B cell (primary cell): ENCODE data around the gene SEC24D. TPM values are rescaled to one million over a fixed set of nuclear protein-coding genes. Genes with fewer than 3 reads are reported as not detected.

Source experiments
- ATAC-seq: fragments of 200-7000 bp; cut with Tn5 transposase; one replicate; pipeline ENCODE4 v1.10.0; 2021; ENCODE audit warnings: low read depth, mild to moderate bottlenecking, moderate number of reproducible peaks, moderate library complexity
- CTCF ChIA-PET: fragments of 350-600 bp; sonication (Branson Sonifier 250); formaldehyde crosslinking; loops from one replicate; lab custom pipeline; 2021; ENCODE audit warnings: antibody characterized with exemption, inconsistent platforms; lab: Charles Lee
- POLR2A ChIA-PET: fragments of 350-600 bp; sonication (Branson Sonifier 250); formaldehyde crosslinking; loops from one replicate; lab custom pipeline; 2021; ENCODE audit warnings: antibody characterized with exemption; lab: Charles Lee
- DNase-seq: peaks from one replicate; pipeline ENCODE4 v3.0.0; 2013
- H2AFZ ChIP-seq: 2 replicates; pipeline ENCODE4 v1.6.1; 2012; ENCODE audit warnings: mild to moderate bottlenecking, low read depth, low read length; ENCODE audit not compliant: insufficient read depth, poor library complexity, severe bottlenecking
- H3K27ac ChIP-seq, 2 donors: 1 replicate in 1 of 2; 2 replicates in 1 of 2; pipeline ENCODE4 v1.5.1; 2012 to 2013; ENCODE audit warnings: low read length in 2 of 2, mild to moderate bottlenecking in 2 of 2, moderate library complexity in 1 of 2
- H3K27me3 ChIP-seq, 4 experiments: fragments of 200-600 bp in 1 of 4; sonication (generic) in 1 of 4; replicated peaks in 1 of 4; 1 replicate in 2 of 4; 2 replicates in 2 of 4; pipeline versions ENCODE4 v1.6.1 to v1.7.0; 2013 to 2016; ENCODE audit warnings: low read length in 3 of 4, mild to moderate bottlenecking in 2 of 4, mixed read lengths in 1 of 4, moderate library complexity in 1 of 4; ENCODE audit not compliant: insufficient read depth in 4 of 4, control insufficient read depth in 3 of 4; ENCODE audit errors: control extremely low read depth in 1 of 4
- H3K36me3 ChIP-seq, 2 experiments: replicated peaks in 1 of 2; 1 replicate in 1 of 2; 2 replicates in 1 of 2; pipeline versions ENCODE4 v1.6.1 to v1.7.1; 2013; ENCODE audit warnings: low read length in 1 of 2; ENCODE audit not compliant: insufficient read depth in 2 of 2, control insufficient read depth in 1 of 2; ENCODE audit errors: control extremely low read depth in 1 of 2, extremely low read depth in 1 of 2
- H3K4me1 ChIP-seq, 2 donors: fragments of 200-600 bp in 1 of 2; sonication (generic) in 1 of 2; 1 replicate in 1 of 2; 2 replicates in 1 of 2; pipeline versions ENCODE4 v1.5.1 to v1.6.1; 2013 to 2017; ENCODE audit warnings: low read length in 2 of 2; ENCODE audit not compliant: control insufficient read depth in 2 of 2, insufficient read depth in 2 of 2
- H3K4me2 ChIP-seq: replicated peaks from 2 replicates; pipeline ENCODE3; 2012; ENCODE audit warnings: mild to moderate bottlenecking, low read depth, low read length; ENCODE audit not compliant: poor library complexity, severe bottlenecking
- H3K4me3 ChIP-seq, 5 experiments: fragments of 200-600 bp in 1 of 5; sonication (generic) in 1 of 5; 1 replicate in 3 of 5; 2 replicates in 2 of 5; pipeline versions ENCODE4 v1.5.1 to v1.7.0; 2011 to 2016; ENCODE audit warnings: low read length in 4 of 5, mild to moderate bottlenecking in 4 of 5, low read depth in 2 of 5, control low read depth in 1 of 5, moderate library complexity in 1 of 5; ENCODE audit not compliant: insufficient read depth in 1 of 5; ENCODE audit errors: control extremely low read depth in 1 of 5, extremely low read depth in 1 of 5
- H3K79me2 ChIP-seq: fragments of 200-600 bp; sonication (generic); one replicate; pipeline ENCODE4 v1.6.0; 2016; ENCODE audit warnings: low read length; ENCODE audit not compliant: control insufficient read depth, insufficient read depth
- H3K9ac ChIP-seq: fragments of 200-600 bp; sonication (generic); 2 replicates; pipeline ENCODE4 v1.6.1; 2017; ENCODE audit warnings: mild to moderate bottlenecking, low read length, moderate library complexity
- H3K9me3 ChIP-seq, 3 donors: one replicate each; pipeline versions ENCODE4 v1.6.1 to v1.7.1; 2013; ENCODE audit warnings: low read length in 2 of 3; ENCODE audit not compliant: control insufficient read depth in 2 of 3, insufficient read depth in 1 of 3; ENCODE audit errors: control extremely low read depth in 1 of 3
- H4K20me1 ChIP-seq: 2 replicates; pipeline ENCODE4 v1.6.0; 2012; ENCODE audit warnings: mild to moderate bottlenecking, low read length; ENCODE audit not compliant: insufficient read depth, control insufficient read depth, poor library complexity, severe bottlenecking
- H3K27ac Mint-ChIP-seq: one replicate; pipeline ENCODE4 v1.8.0; 2021; ENCODE audit warnings: mixed read lengths
- H3K27me3 Mint-ChIP-seq: one replicate; pipeline ENCODE4 v1.8.0; 2021; ENCODE audit warnings: mixed read lengths
- H3K4me1 Mint-ChIP-seq: one replicate; pipeline ENCODE4 v1.8.0; 2021; ENCODE audit warnings: mixed read lengths
- H3K4me3 Mint-ChIP-seq: one replicate; pipeline ENCODE4 v1.8.0; 2021; ENCODE audit warnings: mixed read lengths
- H3K9me3 Mint-ChIP-seq: one replicate; pipeline ENCODE4 v1.8.0; 2022; ENCODE audit warnings: mixed read lengths; ENCODE audit not compliant: insufficient read depth
- CTCF ChIP-seq: fragments of 200-600 bp; IDR thresholded peaks from one replicate; pipeline ENCODE4 v1.8.0; 2022; ENCODE audit warnings: antibody characterized with exemption, mild to moderate bottlenecking
- EZH2 ChIP-seq: IDR thresholded peaks from 2 replicates; pipeline ENCODE4 v1.6.1; 2012; ENCODE audit warnings: borderline replicate concordance, low read depth, mild to moderate bottlenecking, moderate library complexity, low read length; ENCODE audit not compliant: insufficient read depth, poor library complexity, severe bottlenecking
- WGBS: methylation state at CpG from one replicate; pipeline ENCODE4 v1.1.5; 2013; ENCODE audit warnings: missing lambda C conversion rate; ENCODE audit not compliant: insufficient coverage; 5-methylcytosine and 5-hydroxymethylcytosine counted together
- intact Hi-C: fragments of 100-400 bp; cut with micrococcal nuclease; formaldehyde crosslinking; loops from one replicate; pipeline ENCODE4 v1.10.0; 2022
- polyA plus RNA-seq: library from polyadenylated mRNA; depleted of rRNA; stranded (reverse); fragments of >200 nt; gene quantifications from 2 replicates; pipeline ENCODE4 v1.2.3, GENCODE V29; 2012
- total RNA-seq, 2 donors: library from RNA; stranded (reverse); fragments of 120-200 nt in 1 of 2; gene quantifications; 1 replicate in 1 of 2; 2 replicates in 1 of 2; pipeline versions ENCODE4 v1.2.3 to v1.2.4, GENCODE V29; 2013 to 2022

The SEC24D gene
- total and polyA plus RNA-seq, 2 donors (not counting 1 experiment from before 2014, with no cell fraction given) = 7.1 to 15.8 TPM

GRCh38 chr4:118758293-118758692 is 77.6 kb downstream of the SEC24D start:
- no peak for TF ChIP-seq CTCF
- no peak for TF ChIP-seq EZH2
- no peak overlapping the region for H3K27ac ChIP-seq
- H3K27me3 ChIP-seq = no peaks in the 10 kb centered on the region
- H3K9ac ChIP-seq = no peak overlapping the region
- Mint-ChIP-seq H3K9me3 (no peaks in the 10 kb centered on the region), H3K27ac (no peak overlapping the region), H3K4me3 (no peak overlapping the region), H3K27me3 (no peaks in the 10 kb centered on the region), H3K4me1 (peaks cover 26% of the 10 kb centered on the region)
- no peaks in the 10 kb centered on the region for H4K20me1 ChIP-seq
- H3K79me2 ChIP-seq = no peaks in the 10 kb centered on the region
- peaks cover 14 to 19% of the 10 kb centered on the region in 2 donors for H3K4me1 ChIP-seq
- no peak overlapping the region for H3K4me3 ChIP-seq
- intact Hi-C loops = no loop called here
- no peak overlapping the region for H2AFZ ChIP-seq
- WGBS = no CpG with 5 or more reads among the region's 5 CpGs
- ATAC-seq (no peak), DNase-seq (no peak)
- ChIA-PET CTCF (interaction anchor here (1.1 kb wide), 1 partner anchor 14 kb away, joined by 3 read pairs; no protein-coding TSS in a partner anchor), POLR2A (no interaction called here)
- no peaks in the 10 kb centered on the region for H3K9me3 ChIP-seq
- H3K36me3 ChIP-seq = no peaks in the 10 kb centered on the region
- H3K4me2 ChIP-seq = no peak overlapping the region

GRCh38 chr4:118757761-118758251 is 78.1 kb downstream of the SEC24D start:
- Histone ChIP-seq H3K4me2 (no peak overlapping the region), H3K27ac (no peak overlapping the region), H2AFZ (no peak overlapping the region), H3K79me2 (no peaks in the 10 kb centered on the region), H3K9ac (no peak overlapping the region), H3K36me3 (no peaks in the 10 kb centered on the region), H4K20me1 (no peaks in the 10 kb centered on the region), H3K4me3 (no peak overlapping the region), H3K27me3 (no peaks in the 10 kb centered on the region), H3K4me1 (peaks cover 14 to 19% of the 10 kb centered on the region in 2 donors), H3K9me3 (no peaks in the 10 kb centered on the region)
- no CpG with 5 or more reads among the region's 2 CpGs for WGBS
- Mint-ChIP-seq H3K9me3 (no peaks in the 10 kb centered on the region), H3K4me3 (no peak overlapping the region), H3K27me3 (no peaks in the 10 kb centered on the region), H3K4me1 (peaks cover 26% of the 10 kb centered on the region), H3K27ac (no peak overlapping the region)
- ChIA-PET CTCF (interaction anchor here (1.1 to 1.5 kb wide), 2 partner anchors 14 to 16 kb away, joined by 3 read pairs; no protein-coding TSS in a partner anchor), POLR2A (no interaction called here)
- DNase-seq = no peak
- no peak for TF ChIP-seq EZH2
- TF ChIP-seq CTCF = no peak
- intact Hi-C loops = no loop called here
- ATAC-seq = no peak
